ENCODE results near the gene SMIM7.

DNA sequence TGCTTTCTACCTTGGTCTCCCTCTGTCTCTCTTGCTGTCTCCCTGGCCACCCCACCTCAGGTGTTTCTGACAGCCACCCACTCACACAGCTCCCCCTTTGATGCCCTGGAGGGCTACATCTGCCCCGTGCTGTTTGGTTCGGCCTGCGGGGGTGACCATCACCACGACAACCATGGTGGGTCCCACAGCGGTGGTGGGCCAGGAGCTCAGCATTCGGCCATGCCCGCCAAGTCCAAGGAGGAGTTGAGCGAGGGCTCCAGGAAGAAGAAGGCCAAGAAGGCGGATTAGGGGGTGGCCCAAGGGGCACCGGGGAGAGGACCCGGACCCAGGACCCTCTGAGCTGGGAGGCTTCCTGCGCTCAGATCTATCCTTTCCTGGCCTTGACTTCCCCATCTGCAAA, 28.1 kb upstream of the SMIM7 start:
- TF ChIP-seq, protein P1, sequence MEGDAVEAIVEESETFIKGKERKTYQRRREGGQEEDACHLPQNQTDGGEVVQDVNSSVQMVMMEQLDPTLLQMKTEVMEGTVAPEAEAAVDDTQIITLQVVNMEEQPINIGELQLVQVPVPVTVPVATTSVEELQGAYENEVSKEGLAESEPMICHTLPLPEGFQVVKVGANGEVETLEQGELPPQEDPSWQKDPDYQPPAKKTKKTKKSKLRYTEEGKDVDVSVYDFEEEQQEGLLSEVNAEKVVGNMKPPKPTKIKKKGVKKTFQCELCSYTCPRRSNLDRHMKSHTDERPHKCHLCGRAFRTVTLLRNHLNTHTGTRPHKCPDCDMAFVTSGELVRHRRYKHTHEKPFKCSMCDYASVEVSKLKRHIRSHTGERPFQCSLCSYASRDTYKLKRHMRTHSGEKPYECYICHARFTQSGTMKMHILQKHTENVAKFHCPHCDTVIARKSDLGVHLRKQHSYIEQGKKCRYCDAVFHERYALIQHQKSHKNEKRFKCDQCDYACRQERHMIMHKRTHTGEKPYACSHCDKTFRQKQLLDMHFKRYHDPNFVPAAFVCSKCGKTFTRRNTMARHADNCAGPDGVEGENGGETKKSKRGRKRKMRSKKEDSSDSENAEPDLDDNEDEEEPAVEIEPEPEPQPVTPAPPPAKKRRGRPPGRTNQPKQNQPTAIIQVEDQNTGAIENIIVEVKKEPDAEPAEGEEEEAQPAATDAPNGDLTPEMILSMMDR (IDR thresholded peaks at IDR 0.05 in 4 of 5, conservative IDR thresholded peaks at IDR 0.05 in 1 of 5) = no peak
- TF ChIP-seq POLR2A (IDR thresholded peaks at IDR 0.05) = no peak
